GM04504 (cell line): ENCODE results near the gene KCND2.
"Not testable (repeated sequence)": the region's sequence is repeated elsewhere in the genome, so short reads cannot be mapped to it uniquely, and the experiment has no call there.

Source experiments
- DNase-seq: peaks from one replicate; pipeline ENCODE4 v3.0.0-alpha.2; 2012; ENCODE audit warnings: low read depth

Gene KCND2

DNA sequence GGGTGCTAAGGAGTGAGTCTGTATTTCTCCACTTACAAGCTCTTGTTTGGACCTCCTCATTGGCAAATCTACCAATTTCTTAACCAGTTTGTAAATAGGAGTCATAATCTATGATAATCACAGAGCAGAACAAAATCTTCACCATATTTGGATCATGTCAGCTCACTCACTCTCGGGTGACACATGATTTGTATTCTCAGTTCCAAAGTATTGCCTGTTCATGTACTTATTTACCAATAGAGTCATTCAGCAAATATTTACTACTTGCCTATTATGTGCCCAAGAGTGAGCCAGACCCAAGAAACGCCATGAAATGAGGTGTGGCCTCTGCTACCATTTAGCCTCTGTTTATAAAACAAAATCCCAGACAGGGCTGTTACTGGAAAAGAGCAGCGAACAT, 470.2 kb downstream of the KCND2 start:
- DNase-seq, result no peak

DNA sequence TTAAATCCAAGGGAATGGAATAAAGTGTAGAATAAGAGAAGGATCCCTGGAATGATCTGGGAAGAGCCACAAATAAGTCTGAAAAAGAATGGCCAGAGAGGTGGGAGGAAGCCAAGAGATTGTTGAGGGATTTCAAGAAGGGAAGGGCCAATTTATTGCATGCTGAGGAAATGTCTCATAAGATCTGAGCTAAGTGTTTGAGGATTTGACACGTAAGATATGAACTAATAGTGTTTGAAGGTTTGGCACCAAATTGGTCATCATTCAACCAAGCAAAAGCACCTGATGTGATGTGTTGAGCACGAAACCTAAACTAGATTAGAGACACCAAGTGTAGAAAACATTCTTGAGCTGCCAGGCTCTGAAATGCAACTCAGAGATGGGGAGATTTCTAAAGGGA, 487.1 kb downstream of the KCND2 start:
- no peak for DNase-seq

- DNase-seq, result no peak
Measured at GRCh38 chr7:120760851-120761250, 487.9 kb downstream of the KCND2 start.

DNA sequence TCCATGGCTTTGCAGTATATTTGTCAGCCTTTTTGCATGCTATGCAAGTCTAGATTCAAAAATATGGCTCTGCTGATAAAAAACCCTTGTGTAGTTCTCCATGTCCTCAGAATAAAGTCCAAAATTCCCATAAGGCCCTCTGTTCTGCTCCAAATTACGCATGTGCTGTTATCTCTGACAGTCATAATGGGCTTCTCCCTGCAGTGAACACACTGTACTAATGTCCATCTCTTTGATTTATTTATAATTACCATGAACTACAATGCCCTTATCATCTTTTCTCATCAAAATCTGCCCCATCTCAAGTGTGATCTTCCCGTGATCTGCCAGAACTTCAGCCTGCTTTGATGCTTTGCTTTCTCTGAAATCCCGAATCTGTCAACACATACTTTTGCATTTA, 497.2 kb downstream of the KCND2 start:
- no peak for DNase-seq

- no peak for DNase-seq
Measured at GRCh38 chr7:120774481-120774880, 501.5 kb downstream of the KCND2 start.

DNA sequence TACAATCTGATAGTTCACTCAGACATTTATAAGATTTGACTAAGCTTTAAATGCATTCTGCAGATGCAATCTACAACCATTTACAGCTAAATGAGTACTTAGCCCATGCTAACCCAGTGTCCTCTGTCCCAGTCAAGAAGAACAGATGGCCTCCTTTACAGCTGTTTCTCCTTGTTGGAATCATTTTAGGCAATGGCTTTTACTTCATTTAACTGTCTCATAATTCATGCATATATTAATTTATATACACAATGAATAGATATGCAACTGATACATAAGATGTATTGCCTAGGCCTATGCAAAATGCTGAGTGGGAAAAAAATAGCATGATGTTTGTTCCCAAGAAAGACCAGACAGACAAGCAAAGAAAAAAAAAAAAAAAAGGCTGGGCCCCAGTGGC, 502.8 kb downstream of the KCND2 start:
- no peak for DNase-seq

DNA sequence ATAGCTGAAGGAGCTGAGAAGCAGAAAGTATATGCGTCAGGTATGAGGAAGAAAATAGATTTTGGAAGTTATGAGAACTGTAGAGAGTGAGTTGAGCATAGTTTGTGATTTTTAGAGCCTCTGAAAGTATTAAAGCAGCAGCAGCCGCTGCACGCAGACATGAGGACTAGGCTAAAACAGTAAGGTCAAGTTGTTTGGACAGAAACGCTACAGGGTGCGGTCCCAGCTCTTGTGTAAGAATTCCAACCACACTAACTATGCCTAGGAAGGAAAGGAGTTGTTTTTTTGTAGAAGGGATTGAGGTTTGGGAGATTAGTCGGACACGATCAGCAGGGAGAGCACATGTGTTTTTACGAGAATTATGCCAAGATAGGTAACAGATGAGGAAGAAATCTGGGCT, 506.1 kb downstream of the KCND2 start:
- DNase-seq, result not testable (repeated sequence)

- DNase-seq, result not testable (repeated sequence)
Measured at GRCh38 chr7:120780451-120780850, 507.5 kb downstream of the KCND2 start.

GRCh38 chr7:120780938-120781337, 508.0 kb downstream of the KCND2 start:
- DNase-seq, result no peak

GRCh38 chr7:120781924-120782323, 508.9 kb downstream of the KCND2 start:
- not testable (repeated sequence) for DNase-seq

DNA sequence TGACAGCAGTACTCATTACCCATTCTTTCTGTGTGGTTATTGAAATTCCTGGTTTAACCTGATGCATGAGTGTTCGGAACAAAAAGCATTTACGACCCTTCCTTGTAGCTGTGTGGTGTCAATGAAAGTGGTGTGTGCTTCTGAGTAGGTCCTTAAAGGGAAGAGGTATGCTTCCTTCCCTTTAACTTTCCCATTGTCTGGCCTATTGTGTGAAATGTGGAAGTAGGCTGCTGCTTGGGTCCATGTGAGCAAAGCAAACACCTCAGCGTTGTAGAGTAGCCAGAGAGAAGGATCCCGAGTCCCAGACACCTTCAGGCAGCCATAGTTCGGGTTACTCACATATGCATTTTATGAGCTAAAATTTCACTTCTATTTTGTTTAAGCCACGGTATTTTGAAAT, 510.3 kb downstream of the KCND2 start:
- no peak for DNase-seq

- no peak for DNase-seq
Measured at GRCh38 chr7:120783721-120784120, 510.7 kb downstream of the KCND2 start.

GRCh38 chr7:120785095-120785494, 512.1 kb downstream of the KCND2 start:
- no peak for DNase-seq

- DNase-seq, result peak; percentile 27
Measured at GRCh38 chr7:120792091-120792860, 519.3 kb downstream of the KCND2 start.

- DNase-seq, result no peak
Measured at GRCh38 chr7:120792861-120793130, 519.8 kb downstream of the KCND2 start.

DNA sequence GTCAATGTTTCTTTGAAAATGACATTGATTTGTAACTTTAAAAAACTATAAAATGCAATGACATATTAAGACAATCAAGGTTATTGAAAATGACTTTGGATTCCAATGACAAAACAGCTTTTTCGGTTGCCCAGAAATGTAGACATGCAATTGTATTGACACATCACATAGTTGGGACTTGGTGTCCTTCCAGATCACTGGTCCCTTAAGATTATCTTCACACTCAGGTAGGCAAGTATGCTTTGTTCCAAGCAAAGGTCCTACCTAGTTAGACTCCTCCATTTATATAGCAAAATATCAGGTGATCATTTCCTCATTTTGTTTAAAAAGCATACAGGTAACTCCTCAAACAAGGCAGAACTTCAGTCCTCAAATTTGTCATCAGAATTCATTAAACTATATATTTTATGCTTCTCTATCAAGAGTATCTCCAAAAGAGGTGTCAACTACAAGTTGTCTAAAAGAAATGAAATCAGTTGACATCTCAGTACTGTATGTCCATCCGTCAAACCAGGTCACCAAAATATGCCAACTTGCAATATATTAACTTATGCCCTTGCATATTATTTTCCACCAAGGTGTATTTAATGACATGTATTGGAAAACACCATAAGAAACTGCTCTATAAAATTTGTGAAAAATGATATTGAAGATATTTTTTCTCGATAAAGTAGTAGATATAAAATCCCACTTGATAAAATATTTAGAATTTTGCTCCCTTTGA, 520.4 kb downstream of the KCND2 start:
- DNase-seq, result no peak

GRCh38 chr7:120794106-120794729, 521.2 kb downstream of the KCND2 start:
- DNase-seq, result no peak

DNA sequence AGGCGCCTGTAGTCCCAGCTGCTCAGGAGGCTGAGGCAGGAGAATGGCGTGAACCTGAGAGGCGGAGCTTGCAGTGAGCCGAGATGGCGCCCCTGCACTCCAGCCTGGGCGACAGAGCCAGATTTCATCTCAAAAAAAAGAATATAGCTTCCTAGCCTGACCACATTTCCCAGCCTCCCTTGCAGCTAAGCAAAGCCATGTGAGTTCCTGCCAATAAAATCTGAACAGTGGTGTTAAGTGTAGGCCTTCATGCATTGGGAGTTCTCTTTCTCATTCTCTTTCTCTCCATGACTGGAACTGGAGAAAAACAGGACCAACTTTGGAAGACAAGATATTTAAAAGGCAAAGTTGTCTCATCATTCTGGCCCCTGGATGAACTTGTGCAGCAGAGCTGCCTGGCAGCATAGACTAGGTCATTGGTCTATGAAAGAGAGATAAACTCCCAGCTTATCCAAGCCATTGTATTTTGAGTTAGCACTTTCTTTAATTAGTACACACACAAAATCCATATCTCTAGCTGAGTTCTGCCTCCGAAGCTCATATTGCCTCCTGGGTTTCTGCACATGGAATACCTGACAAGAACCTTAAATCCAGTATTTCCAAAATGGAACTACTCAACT, 524.2 kb downstream of the KCND2 start:
- no peak for DNase-seq

DNA sequence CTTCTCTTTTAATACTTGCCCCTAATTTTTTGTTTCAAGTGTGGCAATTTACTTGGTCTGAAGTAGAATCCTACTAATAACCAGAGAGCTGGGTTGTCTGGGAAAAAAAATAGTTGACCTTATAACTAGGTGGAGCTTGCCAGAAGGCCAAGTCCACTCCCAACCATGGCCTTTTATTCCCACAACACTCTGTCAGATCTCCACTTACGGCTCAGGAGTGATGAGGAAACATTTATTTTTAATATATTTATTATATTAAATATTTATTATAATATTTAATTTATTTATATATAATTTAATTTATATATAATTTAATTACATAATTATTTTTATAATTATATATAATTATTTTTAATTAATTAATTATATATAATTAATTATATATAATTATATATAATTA, 526.2 kb downstream of the KCND2 start:
- DNase-seq, result no peak
